HS-27A (cell line): ENCODE data around the gene TBC1D16.

Experiments used
- DNase-seq: peaks from one replicate; pipeline ENCODE4 v3.0.0-alpha.2; 2012; ENCODE audit warnings: low read depth, missing footprints

Gene TBC1D16

DNA sequence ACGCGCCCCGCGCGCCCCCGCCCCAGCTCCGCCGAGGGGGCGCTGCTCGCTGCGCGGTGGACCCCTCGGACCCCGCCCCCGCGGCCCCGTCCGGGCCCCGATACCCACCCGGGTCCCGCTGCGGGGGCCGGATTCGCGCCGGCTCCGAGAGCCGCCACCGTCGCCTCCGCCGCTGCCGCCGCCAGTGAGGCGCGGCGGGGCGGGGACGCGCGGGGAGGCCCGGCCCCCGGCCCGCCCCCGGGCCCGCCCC lies at the start of gene TBC1D16:
TBC1D16 (minus strand) TSS at position 186 of the 250 bp plus-strand sequence. CDS start 22,325 bp downstream, outside the sequence.
- DNase-seq = no peak

GRCh38 chr17:80084773-80085172 lies 49.1 kb upstream of the TBC1D16 start:
- no peak for DNase-seq

- no peak for DNase-seq
Observed at GRCh38 chr17:80083136-80083661, 47.5 kb upstream of the TBC1D16 start.

- DNase-seq = no peak
Observed at GRCh38 chr17:80082403-80083135, 46.9 kb upstream of the TBC1D16 start.

DNA sequence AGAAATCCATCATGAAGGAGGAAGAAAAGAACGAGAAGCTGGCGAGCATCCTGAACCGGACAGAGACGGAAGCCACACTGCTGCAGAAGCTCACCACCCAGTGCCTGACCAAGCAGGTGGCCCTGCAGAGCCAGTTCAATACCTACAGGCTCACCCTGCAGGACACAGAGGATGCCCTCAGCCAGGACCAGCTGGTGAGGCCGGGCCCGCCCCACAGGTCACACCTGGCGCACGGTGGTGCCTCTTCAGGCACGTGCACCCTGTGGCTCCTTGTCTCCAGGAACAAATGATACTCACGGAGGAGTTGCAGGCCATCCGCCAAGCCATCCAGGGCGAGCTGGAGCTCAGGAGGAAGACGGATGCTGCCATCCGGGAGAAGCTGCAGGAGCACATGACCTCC lies 45.9 kb upstream of the TBC1D16 start:
- DNase-seq = no peak

- no peak for DNase-seq
Observed at GRCh38 chr17:80080081-80080480, 44.4 kb upstream of the TBC1D16 start.

GRCh38 chr17:80072410-80072809 lies 36.7 kb upstream of the TBC1D16 start:
- DNase-seq = no peak

- no peak for DNase-seq
Observed at GRCh38 chr17:80071116-80071841, 35.6 kb upstream of the TBC1D16 start.

GRCh38 chr17:80070375-80071115 lies 34.9 kb upstream of the TBC1D16 start:
- no peak for DNase-seq

GRCh38 chr17:80068301-80069222 lies 32.9 kb upstream of the TBC1D16 start:
- DNase-seq = no peak

DNA sequence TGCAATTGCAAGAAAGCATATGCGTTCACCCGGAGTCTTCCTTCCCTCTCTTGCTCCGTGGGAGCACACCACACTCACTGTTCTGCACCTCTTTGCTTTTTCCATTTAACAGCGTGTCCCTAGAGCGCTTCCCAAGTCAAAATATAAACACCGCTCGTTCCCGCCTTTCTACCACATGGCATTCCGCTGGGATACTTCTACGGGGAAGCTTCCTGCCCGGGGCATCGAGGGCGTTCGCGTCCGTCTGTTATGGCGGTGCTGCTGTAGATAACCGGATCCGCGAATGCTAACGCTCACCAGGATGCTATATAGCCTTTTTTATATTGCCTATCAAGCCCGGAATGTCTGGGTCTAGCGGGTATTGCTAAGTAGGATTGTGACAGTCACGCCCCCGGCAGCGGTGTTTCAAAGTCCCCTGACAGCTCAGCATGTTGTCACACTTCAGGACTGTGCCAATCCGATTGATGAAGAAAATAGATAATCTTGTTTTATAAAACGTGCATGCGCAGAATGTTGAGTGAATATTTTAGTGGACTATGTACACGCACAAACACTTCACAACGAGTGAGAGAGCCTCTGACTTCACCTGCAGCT lies 31.8 kb upstream of the TBC1D16 start:
- no peak for DNase-seq

GRCh38 chr17:80065478-80066170 lies 30.0 kb upstream of the TBC1D16 start:
- no peak for DNase-seq

DNA sequence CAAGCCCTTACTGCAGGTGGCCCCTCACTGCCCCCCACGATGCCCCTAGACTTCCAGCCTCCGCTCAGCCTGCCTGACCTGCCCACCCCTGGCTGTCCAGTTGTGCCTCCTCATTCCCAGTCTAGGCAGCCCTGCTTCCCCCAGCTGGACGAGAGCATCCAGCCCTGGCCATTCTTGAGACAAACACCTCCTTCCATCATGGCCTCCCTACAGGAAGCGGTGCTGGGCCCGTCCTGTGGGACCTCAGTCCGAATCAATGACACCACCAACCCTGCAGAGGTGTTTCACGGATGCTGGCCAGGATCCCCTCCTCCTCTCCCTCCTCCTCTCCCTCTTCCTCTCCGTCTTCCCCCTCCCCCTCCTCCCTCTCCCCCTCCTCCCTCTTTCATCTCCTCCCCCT lies 29.0 kb upstream of the TBC1D16 start:
- no peak for DNase-seq

GRCh38 chr17:80063830-80064585 lies 28.3 kb upstream of the TBC1D16 start:
- peak; percentile 3 for DNase-seq

- no peak for DNase-seq
Observed at GRCh38 chr17:80061421-80061820, 25.7 kb upstream of the TBC1D16 start.

DNA sequence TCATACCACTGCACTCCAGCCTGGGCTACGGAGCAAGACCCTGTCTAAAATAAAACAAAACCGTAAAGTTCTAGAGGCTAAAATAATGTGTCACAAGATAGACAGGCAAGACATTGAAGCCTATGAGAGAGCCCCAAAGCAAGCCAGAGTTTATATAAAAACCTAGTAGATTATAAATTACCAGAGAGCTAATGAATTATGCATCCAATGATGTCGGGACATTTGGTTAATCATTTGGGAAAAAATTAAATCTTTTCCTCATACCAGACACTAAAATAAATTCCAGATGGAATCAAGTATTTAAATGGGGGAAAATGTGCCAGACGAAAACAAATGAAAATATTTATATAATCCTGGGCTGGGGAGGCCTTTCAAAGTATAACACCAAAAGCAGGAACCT lies 25.0 kb upstream of the TBC1D16 start:
- DNase-seq = no peak

DNA sequence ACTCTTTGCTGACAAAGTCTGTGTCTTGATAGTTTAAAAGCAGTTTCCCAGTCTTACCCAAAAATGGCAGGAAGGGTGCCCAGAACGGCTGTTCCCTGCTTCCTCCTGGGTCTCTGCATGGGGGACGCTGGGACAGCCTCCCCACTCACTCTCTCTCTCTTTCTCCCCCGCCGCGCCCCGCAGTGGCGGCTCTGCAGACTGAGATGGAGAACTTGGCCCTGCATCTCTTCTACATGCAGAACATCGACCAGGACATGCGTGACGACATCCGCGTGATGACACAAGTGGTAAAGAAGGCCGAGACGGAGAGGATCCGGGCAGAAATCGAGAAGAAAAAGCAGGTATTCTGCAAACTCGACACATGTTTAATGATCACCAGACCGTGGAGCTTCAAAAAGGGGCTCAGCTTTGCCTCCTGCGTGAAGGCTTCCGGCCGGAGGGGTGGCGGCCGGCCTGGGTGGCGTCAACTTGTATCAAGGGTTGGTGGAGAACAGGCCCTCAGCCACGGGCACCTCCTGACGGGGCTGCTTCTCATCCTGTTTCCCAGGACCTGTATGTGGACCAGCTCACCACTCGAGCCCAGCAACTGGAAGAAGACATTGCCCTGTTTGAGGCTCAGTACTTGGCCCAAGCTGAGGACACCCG lies 22.8 kb upstream of the TBC1D16 start:
- DNase-seq = no peak

GRCh38 chr17:80055597-80055996 lies 19.9 kb upstream of the TBC1D16 start:
- no peak for DNase-seq

GRCh38 chr17:80053102-80053501 lies 17.4 kb upstream of the TBC1D16 start:
- no peak for DNase-seq

DNA sequence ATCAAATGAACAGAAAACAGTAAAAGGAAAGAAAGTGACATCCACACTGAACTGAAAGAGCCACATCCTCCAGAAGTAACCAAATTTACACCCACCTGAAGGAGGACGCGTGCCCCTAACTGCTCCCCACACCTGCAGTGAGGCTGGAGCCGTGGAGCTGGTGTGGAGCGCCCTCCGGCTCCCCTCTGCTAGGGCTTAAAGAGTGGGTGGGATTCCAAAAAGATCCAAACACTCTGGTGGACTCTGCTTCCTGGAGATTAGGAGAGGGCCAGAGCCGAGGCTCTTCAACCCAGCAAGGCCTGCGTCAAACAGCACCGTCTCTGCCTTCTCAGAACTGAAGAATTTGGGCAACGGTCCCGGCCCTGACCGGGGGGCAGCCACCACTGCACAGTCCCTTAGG lies 16.0 kb upstream of the TBC1D16 start:
- no peak for DNase-seq
